ENCODE data around the gene PPP1R12C.
"Not testable (repeated sequence)": the region's sequence is repeated elsewhere in the genome, so short reads cannot be mapped to it uniquely, and the experiment has no call there.

- not testable (repeated sequence) for TF ChIP-seq CTCF, EZH2 (IDR thresholded peaks at IDR 0.05)
Measured at GRCh38 chr19:55107252-55107651, 10.2 kb downstream of the PPP1R12C start.

Data from neural progenitor cell (in vitro differentiated cells).